ENCODE results near the gene LRP1.

GRCh38 chr12:57207731-57208630 lies 79.7 kb downstream of the LRP1 start:
- no peak for TF ChIP-seq POLR2AphosphoS5 (IDR thresholded peaks at IDR 0.05; ENCODE audit: low read depth)
- no peak for TF ChIP-seq EZH2phosphoT487 (IDR thresholded peaks at IDR 0.05; ENCODE audit: unreplicated experiment)
- TF ChIP-seq ZNF114 (CRISPR knock-in tag; IDR thresholded peaks at IDR 0.05), result no peak
- TF ChIP-seq CTCF (conservative IDR thresholded peaks at IDR 0.05; ENCODE audit: low read depth in 2 of 2), result no peak
- TF ChIP-seq JUNB (IDR thresholded peaks at IDR 0.05; ENCODE audit: unreplicated experiment), result no peak
- TF ChIP-seq EZH2 (IDR thresholded peaks at IDR 0.05; ENCODE audit: low read depth, unreplicated experiment), result no peak
- TF ChIP-seq CREB1 (CRISPR knock-in tag; IDR thresholded peaks at IDR 0.05; ENCODE audit: low read depth), result no peak
- TF ChIP-seq ZNF331 (CRISPR knock-in tag; IDR thresholded peaks at IDR 0.05; ENCODE audit: low read depth), result no peak
- no peak for TF ChIP-seq REST (IDR thresholded peaks at IDR 0.05; ENCODE audit: unreplicated experiment)
- no peak for TF ChIP-seq ZNF462 (CRISPR knock-in tag; IDR thresholded peaks at IDR 0.05)
